GM19240 (cell line): ENCODE results near the gene ATG16L1.

ENCODE experiments used
- DNase-seq: peaks from one replicate; pipeline ENCODE4 v3.0.0; 2011; ENCODE audit warnings: low spot score; ENCODE audit not compliant: insufficient read length

ATG16L1 gene

GRCh38 chr2:233258211-233258610 is 6.7 kb downstream of the ATG16L1 start:
- DNase-seq = no peak

- DNase-seq = no peak
These were observed 8.3 kb downstream of the ATG16L1 start for GRCh38 chr2:233259730-233260129.

GRCh38 chr2:233260661-233261060 is 9.2 kb downstream of the ATG16L1 start:
- DNase-seq = no peak

GRCh38 chr2:233261819-233262555 is 10.5 kb downstream of the ATG16L1 start:
- DNase-seq = no peak

GRCh38 chr2:233262562-233262961 is 11.1 kb downstream of the ATG16L1 start:
- no peak for DNase-seq

- DNase-seq = no peak
These were observed 11.6 kb downstream of the ATG16L1 start for GRCh38 chr2:233263045-233263570.

GRCh38 chr2:233264667-233265066 is 13.2 kb downstream of the ATG16L1 start:
- DNase-seq = no peak

GRCh38 chr2:233265899-233266431 is 14.5 kb downstream of the ATG16L1 start:
- DNase-seq = no peak

GRCh38 chr2:233266481-233266880 is 15.0 kb downstream of the ATG16L1 start:
- DNase-seq = no peak

GRCh38 chr2:233267516-233268245 is 16.2 kb downstream of the ATG16L1 start:
- DNase-seq = peak; percentile 21

- DNase-seq = no peak
These were observed 18.9 kb downstream of the ATG16L1 start for GRCh38 chr2:233270366-233270765.

GRCh38 chr2:233270951-233271350 is 19.5 kb downstream of the ATG16L1 start:
- DNase-seq = no peak

- no peak for DNase-seq
These were observed 20.2 kb downstream of the ATG16L1 start for GRCh38 chr2:233271693-233272092.

GRCh38 chr2:233273120-233273519 is 21.6 kb downstream of the ATG16L1 start:
- no peak for DNase-seq

GRCh38 chr2:233275223-233275622 is 23.8 kb downstream of the ATG16L1 start:
- no peak for DNase-seq

- no peak for DNase-seq
These were observed 27.4 kb downstream of the ATG16L1 start for GRCh38 chr2:233278921-233279320.

GRCh38 chr2:233280114-233280693 is 28.7 kb downstream of the ATG16L1 start:
- no peak for DNase-seq

- no peak for DNase-seq
These were observed 30.1 kb downstream of the ATG16L1 start for GRCh38 chr2:233281553-233281952.

GRCh38 chr2:233281992-233282603 is 30.6 kb downstream of the ATG16L1 start:
- no peak for DNase-seq

- no peak for DNase-seq
These were observed 34.4 kb downstream of the ATG16L1 start for GRCh38 chr2:233285921-233286320.

GRCh38 chr2:233287871-233288270 is 36.4 kb downstream of the ATG16L1 start:
- DNase-seq = no peak

- DNase-seq = no peak
These were observed 37.2 kb downstream of the ATG16L1 start for GRCh38 chr2:233288663-233289062.
